Umbilical cord (tissue), 2 donors: ENCODE data around the gene SLC2A13. TPM values are rescaled to one million over a fixed set of nuclear protein-coding genes. Genes with fewer than 3 reads are reported as not detected.
A peak's percentile ranks its signal among the peaks of the same experiment; 100 is the strongest.
"Not testable (repeated sequence)": the region's sequence is repeated elsewhere in the genome, so short reads cannot be mapped to it uniquely, and the experiment has no call there.

Experiments
- DNase-seq: peaks from one replicate; pipeline ENCODE4 v3.0.0-alpha.2; 2015; ENCODE audit warnings: low spot score
- total RNA-seq: library from RNA; depleted of rRNA; stranded (reverse); fragments of >200 nt; gene quantifications from one replicate; pipeline ENCODE4 v1.2.3, GENCODE V29; 2014; ENCODE audit warnings: low replicate concordance; ENCODE audit not compliant: insufficient read depth

Gene SLC2A13
- total RNA-seq, 1 donor from 2014 or later: 30.8 TPM

DNA sequence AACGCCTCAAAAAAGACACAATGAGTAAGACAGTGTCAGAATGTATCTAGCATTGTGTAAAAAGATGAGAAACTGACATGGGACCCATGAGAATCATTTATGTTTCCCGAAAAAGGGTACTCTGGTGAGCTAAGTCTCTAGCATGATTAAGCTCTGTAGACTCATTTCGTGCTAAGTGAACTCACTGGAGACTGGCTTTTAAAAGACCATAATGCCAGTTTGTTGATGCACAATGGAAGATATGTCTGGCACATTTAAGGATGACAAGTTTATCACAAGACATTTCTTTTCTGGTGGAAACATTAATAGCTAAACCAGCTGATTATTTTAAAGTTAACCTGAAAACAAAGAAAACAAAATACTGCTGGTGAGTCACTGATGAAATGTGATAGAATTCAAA, 233.5 kb downstream of the SLC2A13 start:
- no peak for DNase-seq

DNA sequence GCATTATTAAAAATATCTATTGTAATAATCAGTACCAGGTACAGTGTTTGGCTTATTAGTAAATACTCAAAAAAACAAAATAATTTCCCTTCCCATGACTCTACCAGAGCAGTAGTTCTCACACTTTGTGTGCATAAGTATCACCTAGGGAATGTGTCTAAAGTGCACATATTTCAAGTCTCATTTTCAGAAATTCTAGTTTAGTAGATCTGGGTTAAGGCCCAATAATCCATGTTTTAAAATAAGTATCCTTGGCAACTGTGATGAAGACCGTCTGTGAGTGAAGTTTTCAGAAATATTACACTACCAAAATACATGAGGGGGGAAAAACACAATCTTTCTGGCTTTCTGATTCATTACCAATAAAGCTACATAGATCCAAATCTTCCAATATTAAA, 237.6 kb downstream of the SLC2A13 start:
- peak; percentile 69 for DNase-seq

DNA sequence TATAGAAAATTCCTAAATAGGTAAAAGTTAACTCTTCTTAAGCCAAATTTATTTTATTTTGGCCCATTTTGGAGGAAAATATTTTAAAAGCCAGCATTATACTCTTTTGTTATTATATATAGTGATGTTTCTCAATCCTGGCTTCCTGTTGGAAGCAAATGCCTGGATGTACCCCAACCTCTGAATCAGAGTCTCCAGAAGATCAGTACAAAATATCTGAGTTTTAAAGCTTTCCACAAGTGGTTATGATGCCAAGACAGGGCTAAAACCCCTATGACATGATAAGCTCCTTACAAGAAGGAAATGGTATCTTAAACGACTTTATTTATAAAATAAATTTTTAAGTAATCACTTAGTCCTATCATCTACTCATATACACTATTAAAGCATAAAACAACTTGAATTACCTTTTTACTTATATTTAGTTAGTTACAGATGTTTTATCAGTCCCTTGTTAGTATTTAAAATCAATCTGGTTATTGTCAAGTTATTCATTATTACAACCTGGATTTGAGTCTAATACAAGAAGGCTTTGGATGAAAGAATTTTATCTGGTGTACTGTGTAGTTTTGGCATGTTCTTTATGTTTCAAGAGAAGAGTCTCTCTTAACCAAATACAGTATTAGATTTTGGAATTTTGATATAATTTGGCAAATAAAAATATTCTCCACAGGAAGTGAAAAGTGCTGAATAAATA, 238.1 kb downstream of the SLC2A13 start:
- peak; percentile 93 for DNase-seq

DNA sequence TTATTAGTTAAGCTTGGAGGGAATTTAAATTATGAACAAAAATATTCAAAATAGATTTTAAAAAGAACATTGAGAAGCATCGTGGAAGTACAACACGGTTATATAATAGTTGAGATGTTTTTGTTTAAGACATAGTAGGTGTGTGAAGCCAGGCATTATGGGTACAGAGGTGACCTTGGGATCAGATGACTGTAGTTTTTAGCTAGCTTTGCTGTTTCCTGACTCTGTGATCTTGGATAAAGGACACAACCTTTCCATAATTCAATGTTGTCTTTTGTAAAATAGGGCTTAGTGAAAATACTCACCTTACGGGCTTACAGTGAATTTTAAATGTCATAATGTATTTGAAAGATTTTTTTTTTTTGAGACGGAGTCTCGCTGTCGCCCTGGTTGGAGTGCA, 239.7 kb downstream of the SLC2A13 start:
- no peak for DNase-seq

DNA sequence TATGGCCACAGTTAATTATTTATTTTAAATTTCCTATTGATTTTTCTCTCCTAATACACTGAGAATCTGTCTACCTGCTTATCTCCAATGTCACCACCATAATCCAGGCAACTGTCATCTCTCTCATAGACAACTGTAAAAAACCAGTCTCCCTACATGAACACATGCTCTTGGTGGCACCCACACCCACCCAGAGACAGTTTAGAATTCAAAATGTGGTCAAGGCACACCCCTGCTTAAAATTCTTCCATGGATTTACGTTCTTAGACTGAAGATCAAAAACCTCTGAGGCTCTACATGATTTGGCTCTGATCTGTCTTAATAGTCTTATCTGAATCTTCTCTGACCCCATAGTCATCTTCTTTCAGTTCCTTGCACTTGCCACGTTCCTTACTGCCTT, 245.2 kb downstream of the SLC2A13 start:
- DNase-seq: no peak

DNA sequence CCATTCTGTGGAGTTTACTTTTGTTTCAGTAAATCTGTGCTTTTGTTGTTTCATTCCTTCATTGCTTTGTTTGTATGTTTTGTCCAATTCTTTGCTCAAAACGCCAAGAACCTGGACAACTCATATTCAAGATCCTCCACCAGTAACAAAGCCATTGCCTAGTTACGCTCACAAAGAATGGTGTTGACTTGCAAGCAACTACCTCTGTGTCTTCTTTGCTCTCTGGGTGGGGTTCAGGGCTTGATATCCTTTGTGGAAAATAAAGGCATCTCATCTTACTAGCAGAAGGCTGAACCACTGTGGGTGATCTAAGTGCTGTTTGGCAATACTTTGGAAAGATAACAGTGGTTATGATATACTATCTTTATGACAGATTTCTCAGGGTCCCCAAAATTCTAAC, 252.9 kb downstream of the SLC2A13 start:
- DNase-seq: no peak

DNA sequence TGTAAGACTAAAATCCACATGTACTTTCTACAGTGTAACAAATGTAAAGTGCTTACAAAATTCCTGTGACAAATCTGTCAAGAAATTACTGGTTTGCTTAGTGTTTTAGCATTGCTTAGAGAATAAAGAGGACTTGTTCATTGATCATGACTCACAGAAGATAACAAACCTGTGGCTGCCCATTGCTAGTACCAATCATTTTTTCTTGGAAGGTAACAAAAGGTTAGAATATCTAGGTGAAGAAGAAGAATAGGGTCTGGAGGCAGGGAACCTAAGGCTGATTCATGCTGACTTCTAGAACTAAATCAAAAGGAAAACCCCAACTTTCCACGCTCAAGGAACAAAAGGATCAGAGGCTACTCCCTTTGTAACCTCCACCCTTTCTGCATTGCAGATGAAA, 253.5 kb downstream of the SLC2A13 start:
- no peak for DNase-seq

DNA sequence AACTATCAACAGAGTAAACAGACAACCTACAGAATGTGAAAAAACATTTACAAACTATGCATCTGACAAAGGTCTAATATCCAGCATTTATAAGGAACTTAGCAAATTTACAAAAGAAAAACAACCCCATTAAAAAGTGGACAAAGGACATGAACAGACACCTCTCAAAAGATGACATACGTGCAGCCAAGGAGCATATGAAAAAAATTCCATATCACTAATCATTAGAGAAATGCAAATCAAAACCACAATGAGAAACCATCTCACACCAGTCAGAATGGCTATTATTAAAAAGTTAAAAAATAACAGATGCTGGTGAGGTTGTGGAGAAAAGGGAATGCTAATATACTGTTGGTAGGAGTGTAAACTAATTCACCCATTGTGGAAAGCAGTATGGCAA, 257.7 kb downstream of the SLC2A13 start:
- not testable (repeated sequence) for DNase-seq

DNA sequence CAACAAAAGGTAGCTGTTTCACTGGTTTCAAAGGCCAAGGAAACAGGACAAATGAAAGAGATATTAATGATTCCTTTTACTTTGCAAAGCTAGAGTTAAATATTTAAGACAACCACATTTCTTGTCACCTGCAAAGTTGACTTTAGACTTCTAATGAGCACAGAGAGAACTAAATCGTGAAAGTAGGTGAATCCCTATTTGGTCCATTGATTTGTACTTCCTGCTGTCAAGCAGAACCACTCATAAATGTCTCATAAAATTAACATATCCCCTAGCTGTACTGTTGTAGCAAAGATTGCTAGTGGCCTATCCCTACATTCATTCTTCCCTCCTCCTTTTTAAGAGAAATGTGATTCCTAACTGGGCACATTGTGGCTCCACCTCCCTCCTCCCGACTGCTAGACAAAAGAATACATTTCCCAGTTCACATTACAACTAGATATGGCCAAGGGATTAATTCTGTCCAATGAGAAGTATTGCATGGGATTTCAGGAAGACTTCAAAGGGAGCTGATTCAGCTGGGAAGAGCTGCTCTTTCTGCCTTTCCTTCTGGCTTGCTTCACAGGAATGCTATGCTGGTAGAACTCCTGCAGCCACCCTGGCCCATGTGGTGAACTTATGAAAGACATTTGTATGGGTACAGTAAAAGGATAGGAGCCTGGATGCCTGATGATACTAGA, 258.8 kb downstream of the SLC2A13 start:
- peak; percentile 49 for DNase-seq

DNA sequence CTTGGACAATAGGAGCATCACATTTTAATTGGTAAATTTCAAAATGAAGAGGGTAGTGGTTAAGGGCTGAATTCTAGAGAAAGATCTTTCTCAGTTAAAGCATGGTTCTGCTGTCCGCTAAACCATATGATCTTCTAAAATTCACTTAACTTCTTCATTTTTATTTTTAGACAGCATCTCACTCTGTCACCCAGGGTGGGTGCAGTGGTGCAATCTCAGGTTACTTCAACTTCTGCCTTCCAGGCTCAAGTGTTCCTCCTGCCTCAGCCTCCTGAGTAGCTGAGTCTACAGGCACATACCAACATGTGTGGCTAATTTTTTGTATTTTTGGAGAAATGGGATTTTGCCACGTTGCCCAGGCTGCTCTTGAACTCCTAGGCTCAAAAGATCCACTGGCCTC, 259.6 kb downstream of the SLC2A13 start:
- DNase-seq: no peak

DNA sequence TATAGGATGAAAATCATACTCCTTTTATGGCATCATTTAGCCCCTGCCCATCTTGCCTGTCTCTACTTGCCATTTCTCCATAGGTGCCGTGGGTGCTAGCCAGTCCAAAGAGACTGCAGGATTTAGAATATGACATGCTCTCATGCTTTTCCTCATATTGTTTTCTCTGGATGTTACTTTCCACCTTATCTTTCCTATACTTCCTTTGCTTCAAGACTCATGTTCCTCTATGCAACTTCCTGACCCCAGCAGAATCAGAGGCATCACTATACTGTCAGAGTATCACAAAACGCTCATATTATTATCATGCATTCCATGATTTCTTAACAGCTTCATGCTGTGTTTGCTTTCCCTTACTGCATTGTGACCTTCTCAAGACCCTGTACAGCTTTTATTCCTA, 265.5 kb downstream of the SLC2A13 start:
- no peak for DNase-seq

DNA sequence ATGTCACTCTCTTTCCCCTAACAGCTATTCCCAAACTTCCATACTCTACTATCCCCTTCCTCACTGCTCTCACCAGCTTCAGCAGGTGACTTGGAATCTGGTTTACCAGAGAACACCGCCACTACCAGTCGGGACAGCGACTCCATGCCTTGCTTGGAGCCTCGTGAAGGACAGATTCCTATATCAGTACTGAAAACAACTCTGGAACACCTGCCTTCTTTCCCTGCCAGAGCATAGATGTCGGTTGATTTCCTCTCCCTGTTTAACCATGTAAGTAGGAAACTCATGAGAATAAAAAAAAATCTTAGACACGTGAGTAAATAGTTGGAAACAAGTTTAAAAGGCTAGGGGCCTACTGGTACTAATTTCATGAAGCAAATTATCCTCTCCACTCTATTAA, 266.8 kb downstream of the SLC2A13 start:
- DNase-seq: no peak

DNA sequence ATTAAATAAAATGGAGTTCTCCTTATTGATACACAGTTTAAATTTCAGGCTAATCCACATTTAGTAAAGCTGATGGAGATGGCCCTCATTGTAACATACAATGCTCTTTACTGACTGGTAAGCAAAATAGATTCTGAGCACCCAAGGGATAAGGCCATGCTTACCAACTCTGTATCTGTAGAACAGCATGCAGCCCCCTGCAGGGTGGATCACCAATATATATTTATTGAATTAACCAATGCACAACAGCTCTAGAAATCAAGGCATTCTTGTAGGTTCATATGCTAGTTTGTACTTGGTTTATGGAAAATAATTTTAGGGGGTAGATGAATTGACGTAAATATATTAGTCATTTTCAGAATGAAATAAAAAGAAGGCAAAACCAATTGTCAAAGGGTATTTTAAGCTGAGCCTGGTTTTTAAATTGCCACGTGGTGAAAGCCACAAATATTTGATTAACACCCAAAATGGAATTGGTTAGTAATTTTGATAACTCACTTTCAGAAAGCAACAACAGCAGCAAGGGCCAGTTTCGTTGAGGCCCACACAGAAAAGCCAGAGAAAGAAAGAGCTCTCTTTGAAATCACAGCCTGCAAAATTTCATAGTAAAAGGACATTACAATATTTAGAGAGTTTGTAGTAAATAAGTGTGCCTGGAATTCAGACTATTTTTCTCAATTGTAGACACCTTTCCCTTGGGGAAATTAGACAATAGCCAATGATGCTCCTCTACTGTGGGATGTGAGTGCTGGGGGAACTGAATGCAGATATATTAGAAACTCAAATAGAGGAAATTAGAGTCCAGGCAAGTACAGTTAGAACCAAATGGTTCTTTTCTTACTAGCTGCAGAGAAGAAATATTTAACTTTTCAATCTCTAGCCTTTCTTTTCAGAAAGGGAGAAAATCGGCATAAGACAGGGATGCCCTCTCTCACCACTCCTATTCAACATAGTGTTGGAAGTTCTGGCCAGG, 270.1 kb downstream of the SLC2A13 start:
- no peak for DNase-seq

DNA sequence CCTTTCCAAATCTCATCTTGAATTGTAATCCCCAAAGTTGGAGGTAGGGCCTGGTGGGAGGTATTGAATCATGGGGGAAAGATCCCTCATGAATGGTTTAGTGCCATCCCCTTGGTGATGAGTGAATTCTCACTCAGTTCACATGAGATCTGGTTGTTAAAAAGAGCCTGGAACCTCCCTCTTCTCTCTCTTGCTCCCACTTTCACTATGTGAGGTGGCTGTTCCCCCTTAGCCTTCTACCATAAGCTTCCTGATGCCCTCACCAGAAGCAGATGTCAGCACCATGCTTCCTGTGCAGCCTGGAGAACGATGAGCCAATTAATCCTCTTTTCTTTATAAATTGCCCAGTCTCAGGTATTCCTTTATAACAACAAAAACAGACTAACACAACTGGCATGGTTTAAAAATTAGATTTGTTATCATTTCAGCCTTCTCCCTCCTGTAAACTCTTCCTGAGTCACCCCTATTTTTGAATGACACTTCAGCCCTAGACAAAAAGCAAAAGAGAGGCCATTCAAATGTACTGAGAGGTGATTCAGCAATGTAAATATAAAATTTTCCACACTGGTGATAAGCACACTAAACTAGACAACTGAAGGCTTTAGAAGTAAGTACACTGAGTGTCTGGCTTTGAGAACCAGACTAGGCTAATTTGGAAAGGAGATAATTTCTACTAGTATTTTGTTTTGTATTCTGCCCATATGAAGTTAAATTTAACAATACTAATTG, 274.1 kb downstream of the SLC2A13 start:
- DNase-seq: peak; percentile 58

DNA sequence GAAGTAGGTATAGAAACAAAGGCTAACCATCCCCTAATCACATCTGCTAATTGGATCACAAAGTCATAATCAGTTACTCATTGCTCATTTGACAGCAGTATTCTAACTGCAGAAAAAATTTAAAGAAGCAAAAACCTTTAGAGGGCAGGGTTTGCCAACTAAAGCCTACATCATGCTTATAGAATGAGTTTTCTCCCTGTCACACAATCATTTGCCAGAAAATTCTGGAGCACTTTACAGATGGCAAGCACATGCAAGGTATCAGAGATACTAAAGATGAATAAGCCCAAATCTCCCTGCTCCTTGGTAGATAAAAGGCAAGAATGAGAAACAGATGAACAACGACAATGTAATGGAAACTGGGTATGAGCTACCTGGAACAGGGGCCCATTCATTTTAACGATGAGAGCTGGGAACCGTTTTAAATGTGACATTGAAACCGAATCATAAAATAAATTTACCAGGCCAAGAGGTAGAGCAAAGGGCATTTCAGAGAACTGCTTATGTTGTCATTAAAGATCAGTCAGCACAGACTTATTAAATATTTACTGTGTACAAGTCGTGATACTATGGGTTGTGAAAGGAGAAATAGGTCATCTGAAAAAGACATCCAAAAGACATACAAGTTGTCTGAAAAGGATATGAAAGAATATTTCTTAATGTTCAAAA, 274.9 kb downstream of the SLC2A13 start:
- peak; percentile 30 for DNase-seq

DNA sequence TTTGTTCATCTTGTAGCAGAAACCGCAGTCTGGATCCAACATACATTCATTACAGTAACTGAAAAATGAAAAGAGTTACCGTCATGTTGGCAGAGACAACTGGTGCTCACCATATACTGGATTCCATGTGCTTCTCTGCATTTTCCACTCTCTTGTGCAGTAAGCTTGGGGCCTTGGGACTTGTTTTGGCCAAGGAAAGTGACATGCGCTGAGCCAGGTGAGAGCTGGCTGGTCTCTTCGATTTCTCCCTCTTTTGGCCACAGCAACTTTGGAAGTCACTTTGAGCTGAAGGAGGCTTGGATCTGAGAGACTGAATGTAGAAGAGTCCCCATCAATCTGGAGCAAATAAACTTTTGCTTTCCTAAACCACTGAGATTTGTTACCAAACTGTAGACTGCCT, 275.7 kb downstream of the SLC2A13 start:
- no peak for DNase-seq

DNA sequence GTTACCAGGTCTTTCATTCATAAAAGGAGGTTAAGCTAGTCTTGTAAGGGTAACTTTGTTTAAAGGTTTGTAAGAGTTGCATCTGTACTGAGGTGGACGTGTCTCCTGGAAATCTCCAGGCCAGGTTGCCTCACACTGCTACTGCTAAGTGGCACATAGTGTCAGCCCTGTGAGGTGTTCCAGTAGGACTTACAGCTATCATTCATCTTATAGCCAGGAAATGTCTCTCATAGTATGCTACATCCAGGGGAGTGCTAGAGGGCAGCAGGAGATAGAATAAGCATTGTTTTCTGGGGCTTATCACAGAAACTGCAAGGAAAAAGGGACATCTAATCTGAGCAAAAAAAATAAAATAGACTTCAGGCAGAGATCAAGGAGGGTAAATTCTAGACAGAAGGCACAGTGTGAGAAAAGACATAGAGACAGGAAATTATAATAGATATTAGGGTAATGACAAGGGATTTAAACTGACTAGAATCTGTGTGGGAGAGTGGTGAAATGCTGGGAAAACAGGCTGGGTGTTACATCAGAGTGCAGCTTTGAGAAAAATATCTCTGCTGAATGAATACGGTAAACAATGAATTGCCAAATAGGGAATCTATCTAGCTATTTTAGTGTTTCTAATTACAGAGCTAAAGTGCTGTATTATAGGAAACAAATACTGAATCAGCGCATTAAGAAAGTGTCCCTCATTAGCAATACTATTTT, 281.2 kb downstream of the SLC2A13 start:
- no peak for DNase-seq

DNA sequence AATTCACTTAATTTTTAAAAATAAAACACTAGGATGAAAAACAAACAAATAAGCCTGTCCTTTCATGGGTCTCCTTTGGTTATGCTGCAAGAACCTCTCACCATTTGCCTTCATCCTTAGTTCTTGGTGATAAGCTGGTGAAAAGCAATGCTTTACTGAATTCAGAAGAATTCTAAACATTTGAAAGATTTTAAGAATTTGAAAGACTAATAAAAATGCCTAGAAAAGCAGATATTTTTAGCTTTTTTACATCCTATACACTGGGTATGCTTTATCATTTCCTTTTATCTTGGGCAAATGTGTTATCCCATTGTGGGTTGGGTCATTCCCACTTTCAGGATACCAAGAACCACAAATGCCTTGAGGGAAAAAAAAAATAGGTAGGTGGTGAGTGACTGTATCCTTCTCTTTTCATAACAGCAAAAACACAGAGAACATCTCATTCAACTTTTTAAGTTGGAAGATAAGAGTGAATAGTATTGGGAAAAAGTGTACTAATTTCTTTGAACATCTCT, 289.2 kb downstream of the SLC2A13 start:
- DNase-seq: no peak

DNA sequence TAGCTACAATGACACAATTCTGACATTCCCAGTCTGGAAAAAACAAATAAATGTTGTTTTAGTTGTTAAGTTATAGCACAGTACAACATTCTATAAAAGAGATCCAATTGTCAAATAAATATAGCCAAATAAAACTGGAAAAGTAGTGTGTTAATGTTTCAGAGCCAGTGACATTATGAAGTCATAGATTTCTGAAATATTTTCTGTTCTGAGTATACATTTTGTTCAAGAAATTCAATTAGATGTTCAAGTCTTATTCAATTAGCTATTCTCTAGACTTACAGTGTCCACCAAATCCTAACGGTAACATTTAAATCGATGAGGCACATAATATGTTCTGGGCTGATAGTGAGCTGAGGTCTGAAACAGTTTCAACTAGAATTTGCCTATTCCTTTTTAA, 290.1 kb downstream of the SLC2A13 start:
- DNase-seq: no peak

DNA sequence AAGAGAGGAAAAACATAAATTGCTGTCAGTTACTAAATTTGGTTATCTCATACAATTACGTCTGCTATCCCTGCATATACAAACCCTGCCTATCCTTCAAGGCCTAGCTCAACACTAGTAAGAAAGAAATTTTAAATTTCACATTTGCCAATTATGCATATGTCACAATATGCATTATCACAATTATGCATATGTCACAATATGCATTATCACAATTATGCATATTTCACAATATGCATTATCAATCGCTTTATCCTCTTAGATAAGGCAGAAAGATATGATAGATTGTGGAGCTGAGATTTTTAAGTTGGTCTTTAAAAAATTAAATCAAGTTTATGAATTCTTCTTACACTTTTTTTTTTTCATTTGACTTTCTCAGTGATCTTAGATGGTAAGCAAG, 291.3 kb downstream of the SLC2A13 start:
- no peak for DNase-seq
